Pericardium fibroblast (primary cell): Measurements from ENCODE around the gene TSPO2. TPM values are rescaled to one million over a fixed set of nuclear protein-coding genes. Genes with fewer than 3 reads are reported as not detected.

Experiments used
- total RNA-seq: library from RNA; depleted of rRNA; stranded (reverse); fragments of >200 nt; gene quantifications from 2 replicates; pipeline ENCODE4 v1.2.3, GENCODE V29; 2015

Gene TSPO2
- total RNA-seq: not detected in 2 replicates

GRCh38 chr6:41042226-41043055 lies at the start of gene TSPO2:
TSS of gene TSPO2 (plus strand) at chr6:41042467. CDS start at chr6:41042986, 519 bp downstream.

GRCh38 chr6:41039060-41039998 lies 2.9 kb upstream of the TSPO2 start, which contains the start of gene UNC5CL:
TSS of gene UNC5CL (minus strand) at chr6:41039221. CDS start at chr6:41035074, 4,147 bp downstream.

GRCh38 chr6:41053041-41053440 lies 10.8 kb downstream of the TSPO2 start, which contains the start of gene APOBEC2:
TSS of gene APOBEC2 (plus strand) at chr6:41053202. CDS start at chr6:41053348, 146 bp downstream.

GRCh38 chr6:41071923-41072835 lies 29.9 kb downstream of the TSPO2 start, which contains the start of gene OARD1:
TSS of gene OARD1 (minus strand) at chr6:41072356. CDS start at chr6:41071634, 722 bp downstream.

GRCh38 chr6:41072836-41073202 lies 30.6 kb downstream of the TSPO2 start, which contains the start of gene NFYA:
TSS of gene NFYA (plus strand) at chr6:41072974. CDS start at chr6:41079090, 6,116 bp downstream.

Other genes starting within 250 kb of the TSPO2 start
- 0.12 TPM in 1 of 2 replicates, not detected in the other for gene UNC5CL, start 3.2 kb upstream of the TSPO2 start, total RNA-seq
- gene APOBEC2, start 10.7 kb downstream of the TSPO2 start, total RNA-seq: 0.09 TPM in 1 of 2 replicates, not detected in the other
- gene OARD1, start 29.9 kb downstream of the TSPO2 start, total RNA-seq: 9.5 and 12.6 TPM in 2 replicates
- gene NFYA, start 30.5 kb downstream of the TSPO2 start, total RNA-seq: 6.0 and 7.7 TPM in 2 replicates
- gene TREML1, start 111.9 kb downstream of the TSPO2 start, total RNA-seq: not detected in 2 replicates
- gene TREM2, start 120.6 kb downstream of the TSPO2 start, total RNA-seq: not detected in 2 replicates
- not detected in 2 replicates for gene TREML2, start 158.7 kb downstream of the TSPO2 start, total RNA-seq
- not detected in 2 replicates for gene TREML4, start 185.9 kb downstream of the TSPO2 start, total RNA-seq
- gene TREM1, start 244.2 kb downstream of the TSPO2 start, total RNA-seq: not detected in 2 replicates